ENCODE measurements around the gene WDR41.
"Not testable (repeated sequence)": the region's sequence is repeated elsewhere in the genome, so short reads cannot be mapped to it uniquely, and the experiment has no call there.

Gene WDR41

DNA sequence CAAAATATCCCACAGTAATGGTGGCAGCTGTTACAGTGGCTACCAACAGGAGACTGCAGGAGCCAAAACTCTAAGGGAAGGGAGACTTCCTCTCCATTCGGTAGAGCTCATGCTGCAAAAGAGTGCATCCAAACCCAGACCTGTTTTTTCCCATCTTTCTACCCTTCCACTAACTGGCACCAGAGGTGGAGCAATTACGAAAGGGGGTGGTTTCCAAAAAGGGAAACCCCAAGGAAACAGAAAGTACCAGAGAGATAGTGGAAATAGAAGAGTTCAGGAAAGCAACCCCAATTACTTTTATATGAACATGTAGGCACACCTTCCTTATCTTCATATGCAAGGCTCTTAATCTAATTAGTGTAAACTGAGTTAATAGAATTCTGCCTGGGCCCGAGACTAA, 7.3 kb upstream of the WDR41 start:
- no peak for DNase-seq (ENCODE audit: low read depth)
- H3K4me3 ChIP-seq (ENCODE audit: control insufficient read depth, low read depth, low read length), result no peak overlapping the region
- TF ChIP-seq, protein P1, sequence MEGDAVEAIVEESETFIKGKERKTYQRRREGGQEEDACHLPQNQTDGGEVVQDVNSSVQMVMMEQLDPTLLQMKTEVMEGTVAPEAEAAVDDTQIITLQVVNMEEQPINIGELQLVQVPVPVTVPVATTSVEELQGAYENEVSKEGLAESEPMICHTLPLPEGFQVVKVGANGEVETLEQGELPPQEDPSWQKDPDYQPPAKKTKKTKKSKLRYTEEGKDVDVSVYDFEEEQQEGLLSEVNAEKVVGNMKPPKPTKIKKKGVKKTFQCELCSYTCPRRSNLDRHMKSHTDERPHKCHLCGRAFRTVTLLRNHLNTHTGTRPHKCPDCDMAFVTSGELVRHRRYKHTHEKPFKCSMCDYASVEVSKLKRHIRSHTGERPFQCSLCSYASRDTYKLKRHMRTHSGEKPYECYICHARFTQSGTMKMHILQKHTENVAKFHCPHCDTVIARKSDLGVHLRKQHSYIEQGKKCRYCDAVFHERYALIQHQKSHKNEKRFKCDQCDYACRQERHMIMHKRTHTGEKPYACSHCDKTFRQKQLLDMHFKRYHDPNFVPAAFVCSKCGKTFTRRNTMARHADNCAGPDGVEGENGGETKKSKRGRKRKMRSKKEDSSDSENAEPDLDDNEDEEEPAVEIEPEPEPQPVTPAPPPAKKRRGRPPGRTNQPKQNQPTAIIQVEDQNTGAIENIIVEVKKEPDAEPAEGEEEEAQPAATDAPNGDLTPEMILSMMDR (conservative IDR thresholded peaks at IDR 0.05; ENCODE audit: control insufficient read depth, insufficient read depth, low read depth, low read length), result no peak

DNA sequence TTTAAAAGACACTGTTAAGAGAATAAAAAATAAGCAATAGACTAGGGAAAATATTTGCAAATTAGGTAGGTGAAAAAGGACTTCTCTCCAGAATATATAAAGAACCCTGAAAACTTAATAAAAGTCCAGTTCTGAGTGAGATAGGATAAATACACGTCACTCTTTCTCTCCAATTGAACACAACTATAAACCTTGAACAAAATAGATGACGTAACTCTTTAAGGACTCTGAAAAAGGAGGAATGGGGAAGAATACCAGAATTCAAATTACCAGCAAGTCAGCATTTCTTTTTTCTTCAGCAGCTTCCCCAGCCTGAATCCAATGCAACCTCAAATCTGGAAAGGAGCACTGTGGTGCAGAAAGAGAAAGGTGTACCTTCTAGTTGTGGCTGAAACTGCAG, 6.8 kb upstream of the WDR41 start:
- no peak for DNase-seq (ENCODE audit: low read depth)
- H3K4me3 ChIP-seq (ENCODE audit: control insufficient read depth, low read depth, low read length), result no peak overlapping the region
- TF ChIP-seq, protein P1 (conservative IDR thresholded peaks at IDR 0.05; ENCODE audit: control insufficient read depth, insufficient read depth, low read depth, low read length), result no peak

DNA sequence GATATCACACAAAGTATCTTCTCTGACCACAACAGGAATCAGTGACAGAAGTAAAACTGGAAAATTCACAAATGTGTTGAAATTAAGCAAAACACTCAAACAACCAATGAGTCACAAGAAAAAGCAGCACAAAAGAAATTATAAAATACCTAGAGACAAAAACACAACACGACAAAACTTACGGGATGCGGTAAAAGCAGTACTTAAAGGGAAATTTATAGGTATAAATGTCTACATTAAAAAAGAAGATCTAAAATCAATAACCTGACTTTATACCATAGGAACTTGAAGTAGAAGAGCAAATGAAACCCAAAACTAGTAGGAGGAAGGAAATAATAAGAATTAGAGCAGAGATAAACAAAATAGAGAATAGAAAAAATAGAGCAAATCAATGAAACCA, 2.8 kb upstream of the WDR41 start:
- no peak overlapping the region for H3K4me3 ChIP-seq (ENCODE audit: control insufficient read depth, low read depth, low read length)
- TF ChIP-seq, protein P1 (conservative IDR thresholded peaks at IDR 0.05; ENCODE audit: control insufficient read depth, insufficient read depth, low read depth, low read length), result no peak
- no peak for DNase-seq (ENCODE audit: low read depth)

DNA sequence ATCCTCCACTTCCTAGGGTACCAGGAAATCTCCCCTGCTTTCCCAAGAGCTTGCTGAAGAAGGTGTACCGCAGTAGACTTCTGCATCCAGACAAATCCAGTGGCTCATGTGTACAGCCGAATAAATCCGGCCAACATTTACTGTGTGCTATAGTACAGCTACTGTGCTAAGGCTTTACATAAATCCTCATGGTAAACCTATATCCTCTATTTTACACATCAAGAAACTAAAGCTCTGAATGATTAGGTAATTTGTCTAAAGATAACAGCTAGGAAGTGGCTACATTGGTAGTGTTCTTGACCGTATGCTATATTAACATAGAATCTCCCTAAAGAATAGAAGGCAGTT, 511 bp upstream of the WDR41 start:
- no peak for DNase-seq (ENCODE audit: low read depth)
- peak overlapping the region; percentile 33 for H3K4me3 ChIP-seq (ENCODE audit: control insufficient read depth, low read depth, low read length)
- TF ChIP-seq, protein P1 (conservative IDR thresholded peaks at IDR 0.05; ENCODE audit: control insufficient read depth, insufficient read depth, low read depth, low read length), result no peak

DNA sequence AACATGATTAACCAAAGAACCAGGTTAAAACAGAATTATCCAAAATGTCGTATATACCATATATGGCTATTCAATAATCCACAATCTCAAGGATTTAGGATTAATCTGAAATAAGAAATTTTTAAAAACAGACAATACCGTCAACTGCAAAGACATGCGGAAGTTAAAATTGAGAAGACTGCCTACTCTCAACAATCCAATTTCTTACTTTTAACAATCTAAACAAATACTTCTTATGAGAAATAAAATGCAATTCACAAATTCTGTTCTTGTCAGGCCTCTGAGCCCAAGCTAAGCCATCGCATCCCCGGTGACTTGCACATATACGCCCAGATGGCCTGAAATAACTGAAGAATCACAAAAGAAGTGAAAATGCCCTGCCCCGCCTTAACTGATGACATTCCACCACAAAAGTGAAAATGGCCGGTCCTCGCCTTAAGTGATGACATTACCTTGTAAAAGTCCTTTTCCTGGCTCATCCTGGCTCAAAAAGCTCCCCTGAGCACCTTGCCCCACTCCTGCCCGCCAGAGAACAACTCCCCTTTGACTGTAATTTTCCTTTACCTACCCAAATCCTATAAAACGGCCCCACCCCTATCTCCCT, 1.3 kb downstream of the WDR41 start:
- H3K4me3 ChIP-seq (ENCODE audit: control insufficient read depth, low read depth, low read length), result peak overlapping the region; percentile 88
- DNase-seq (ENCODE audit: low read depth), result peak; percentile 31

DNA sequence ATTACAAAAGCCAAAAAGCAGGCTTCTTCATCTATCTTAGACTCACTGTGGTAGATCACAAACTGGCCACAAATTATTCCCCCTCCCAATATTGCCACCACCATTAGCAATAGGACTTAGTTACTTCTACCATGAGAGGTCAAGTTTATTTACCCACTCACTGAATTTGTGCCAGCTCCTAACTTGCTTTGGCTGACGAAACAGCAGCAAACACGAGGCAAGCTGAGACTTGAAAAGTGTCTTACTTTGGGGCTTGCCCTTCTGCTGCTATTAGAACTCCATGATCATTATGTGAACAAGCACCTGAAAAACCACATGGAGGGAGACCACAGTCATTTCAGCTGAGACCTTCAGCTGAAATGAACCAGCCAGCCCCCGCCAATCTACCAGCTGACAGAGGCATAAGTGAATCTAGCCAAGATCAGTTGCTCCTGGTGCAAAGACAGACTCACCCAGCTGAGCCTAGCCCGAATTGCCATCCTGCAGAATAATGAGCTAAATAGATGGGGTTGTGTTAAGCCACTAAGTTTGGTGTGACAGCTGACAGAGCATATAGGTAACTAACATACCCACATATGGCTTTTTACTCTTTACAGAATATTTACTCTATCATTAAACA, 5.7 kb downstream of the WDR41 start:
- TF ChIP-seq, protein P1 (conservative IDR thresholded peaks at IDR 0.05; ENCODE audit: control insufficient read depth, insufficient read depth, low read depth, low read length), result no peak
- H3K4me3 ChIP-seq (ENCODE audit: control insufficient read depth, low read depth, low read length), result no peak overlapping the region
- DNase-seq (ENCODE audit: low read depth), result no peak

DNA sequence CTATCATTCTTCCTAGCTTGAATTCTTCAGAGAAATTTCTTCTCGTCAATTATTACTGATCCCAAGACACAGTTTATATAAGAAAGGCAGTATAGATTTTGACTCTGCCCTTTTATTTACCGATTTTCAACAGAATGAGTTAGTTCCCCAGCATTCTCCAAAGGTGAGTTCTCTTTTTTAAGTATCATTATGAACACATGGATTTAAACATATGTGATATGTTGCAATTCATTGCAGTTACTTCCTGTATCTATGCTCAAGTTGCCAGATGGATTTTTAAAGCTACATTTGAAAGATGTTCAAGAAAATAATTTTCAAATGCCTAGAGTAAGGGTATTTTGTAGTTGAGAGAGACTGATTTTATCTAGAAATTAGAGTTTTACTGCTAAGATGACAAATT, 8.4 kb downstream of the WDR41 start:
- DNase-seq (ENCODE audit: low read depth), result no peak
- TF ChIP-seq, protein P1 (conservative IDR thresholded peaks at IDR 0.05; ENCODE audit: control insufficient read depth, insufficient read depth, low read depth, low read length), result no peak
- no peak overlapping the region for H3K4me3 ChIP-seq (ENCODE audit: control insufficient read depth, low read depth, low read length)

DNA sequence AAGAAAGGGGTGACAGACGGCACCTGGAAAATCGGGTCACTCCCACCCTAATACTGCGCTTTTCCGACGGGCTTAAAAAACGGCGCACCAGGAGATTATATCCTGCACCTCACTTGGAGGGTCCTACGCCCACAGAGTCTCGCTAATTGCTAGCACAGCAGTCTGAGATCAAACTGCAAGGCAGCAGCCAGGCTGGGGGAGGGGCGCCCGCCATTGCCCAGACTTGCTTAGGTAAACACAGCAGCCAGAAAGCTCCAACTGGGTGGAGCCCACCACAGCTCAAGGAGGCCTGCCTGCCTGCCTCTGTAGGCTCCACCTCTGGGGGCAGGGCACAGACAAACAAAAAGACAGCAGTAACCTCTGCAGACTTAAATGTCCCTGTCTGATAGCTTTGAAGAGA, 17.1 kb downstream of the WDR41 start:
- DNase-seq (ENCODE audit: low read depth); H3K4me3 ChIP-seq (ENCODE audit: control insufficient read depth, low read depth, low read length): not testable (repeated sequence)

DNA sequence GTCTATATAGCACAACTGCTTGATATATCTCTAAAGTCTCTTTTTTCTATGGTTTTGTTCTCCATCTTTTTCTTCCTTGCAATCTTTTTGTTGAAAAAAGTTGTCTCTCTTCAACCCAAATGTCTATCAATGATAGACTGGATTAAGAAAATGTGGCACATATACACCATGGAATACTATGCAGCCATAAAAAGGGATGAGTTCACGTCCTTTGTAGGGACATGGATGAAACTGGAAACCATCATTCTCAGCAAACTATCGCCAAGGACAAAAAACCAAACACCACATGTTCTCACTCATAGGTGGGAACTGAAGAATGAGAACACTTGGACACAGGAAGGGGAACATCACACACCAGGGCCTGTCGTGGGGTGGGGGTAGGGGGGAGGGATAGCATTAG, 23.2 kb downstream of the WDR41 start:
- DNase-seq (ENCODE audit: low read depth); H3K4me3 ChIP-seq (ENCODE audit: control insufficient read depth, low read depth, low read length): not testable (repeated sequence)

All from fibroblast of mammary gland (primary cell).